ENCODE data around the gene NTRK2.

- TF ChIP-seq HNF4A (conservative IDR thresholded peaks at IDR 0.05) (no peak), TAF1 (conservative IDR thresholded peaks at IDR 0.05) (no peak), YY1 (IDR thresholded peaks at IDR 0.05) (no peak), GABPA (IDR thresholded peaks at IDR 0.05 in 1 of 2, conservative IDR thresholded peaks at IDR 0.05 in 1 of 2) (no peak), ATF3 (IDR thresholded peaks at IDR 0.05) (no peak), ZBTB33 (IDR thresholded peaks at IDR 0.05) (no peak), REST (IDR thresholded peaks at IDR 0.05) (no peak), MAX (IDR thresholded peaks at IDR 0.05) (no peak), JUND (IDR thresholded peaks at IDR 0.05) (no peak), FOXA1 (IDR thresholded peaks at IDR 0.05) (no peak), RXRA (IDR thresholded peaks at IDR 0.05) (no peak)
- TF ChIP-seq, protein P1, sequence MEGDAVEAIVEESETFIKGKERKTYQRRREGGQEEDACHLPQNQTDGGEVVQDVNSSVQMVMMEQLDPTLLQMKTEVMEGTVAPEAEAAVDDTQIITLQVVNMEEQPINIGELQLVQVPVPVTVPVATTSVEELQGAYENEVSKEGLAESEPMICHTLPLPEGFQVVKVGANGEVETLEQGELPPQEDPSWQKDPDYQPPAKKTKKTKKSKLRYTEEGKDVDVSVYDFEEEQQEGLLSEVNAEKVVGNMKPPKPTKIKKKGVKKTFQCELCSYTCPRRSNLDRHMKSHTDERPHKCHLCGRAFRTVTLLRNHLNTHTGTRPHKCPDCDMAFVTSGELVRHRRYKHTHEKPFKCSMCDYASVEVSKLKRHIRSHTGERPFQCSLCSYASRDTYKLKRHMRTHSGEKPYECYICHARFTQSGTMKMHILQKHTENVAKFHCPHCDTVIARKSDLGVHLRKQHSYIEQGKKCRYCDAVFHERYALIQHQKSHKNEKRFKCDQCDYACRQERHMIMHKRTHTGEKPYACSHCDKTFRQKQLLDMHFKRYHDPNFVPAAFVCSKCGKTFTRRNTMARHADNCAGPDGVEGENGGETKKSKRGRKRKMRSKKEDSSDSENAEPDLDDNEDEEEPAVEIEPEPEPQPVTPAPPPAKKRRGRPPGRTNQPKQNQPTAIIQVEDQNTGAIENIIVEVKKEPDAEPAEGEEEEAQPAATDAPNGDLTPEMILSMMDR (IDR thresholded peaks at IDR 0.05; ENCODE audit: low read depth, low read length, missing input control): no peak
These were observed 177.4 kb downstream of the NTRK2 start for GRCh38 chr9:84846906-84847305.
